Astrocyte of the spinal cord (primary cell): ENCODE results near the gene CMSS1.
A peak's percentile ranks its signal among the peaks of the same experiment; 100 is the strongest.

ENCODE experiments used
- DNase-seq: peaks from one replicate; pipeline ENCODE4 v3.0.0; 2011; ENCODE audit warnings: low read depth, low spot score
- H3K4me3 ChIP-seq: 2 replicates; pipeline ENCODE4 v1.5.1; 2011; ENCODE audit warnings: low read depth, mild to moderate bottlenecking, low read length, moderate library complexity
- CTCF ChIP-seq: IDR thresholded peaks from 2 replicates; pipeline ENCODE4 v1.5.1; 2012; ENCODE audit warnings: low read depth, mild to moderate bottlenecking, low read length, inconsistent platforms
- in situ Hi-C: cut with HindIII; loops from 2 replicates; pipeline ENCODE4 v1.10.0; 2017; ENCODE audit warnings: low sequenced_read_pairs

CMSS1 gene

GRCh38 chr3:99776516-99777209 is 41.0 kb upstream of the CMSS1 start:
- TF ChIP-seq CTCF = no peak
- peak; percentile 33 for DNase-seq
- in situ Hi-C loops = no loop called here
- no peak overlapping the region for H3K4me3 ChIP-seq

GRCh38 chr3:99777210-99777549 is 40.5 kb upstream of the CMSS1 start:
- TF ChIP-seq CTCF = no peak
- DNase-seq = no peak
- in situ Hi-C loops = no loop called here
- H3K4me3 ChIP-seq = no peak overlapping the region

GRCh38 chr3:99777708-99778107 is 40.0 kb upstream of the CMSS1 start:
- no peak for TF ChIP-seq CTCF
- no peak overlapping the region for H3K4me3 ChIP-seq
- in situ Hi-C loops = no loop called here
- DNase-seq = peak; percentile 42

- DNase-seq = peak; percentile 69
- no peak overlapping the region for H3K4me3 ChIP-seq
- no peak for TF ChIP-seq CTCF
- in situ Hi-C loops = no loop called here
Observed at GRCh38 chr3:99780749-99781148, 36.9 kb upstream of the CMSS1 start.

- no peak overlapping the region for H3K4me3 ChIP-seq
- in situ Hi-C loops = no loop called here
- TF ChIP-seq CTCF = no peak
- DNase-seq = peak; percentile 54
Observed at GRCh38 chr3:99781761-99782160, 35.9 kb upstream of the CMSS1 start.

GRCh38 chr3:99783011-99783573 is 34.6 kb upstream of the CMSS1 start:
- in situ Hi-C loops = no loop called here
- H3K4me3 ChIP-seq = no peak overlapping the region
- peak; percentile 88 for DNase-seq
- no peak for TF ChIP-seq CTCF
